Uterus (tissue), 2 donors: Measurements from ENCODE around the gene TMEM242.

ENCODE experiments used
- POLR2A ChIP-seq, 2 donors: fragments of 450-650 bp; IDR thresholded peaks; one replicate each; pipeline ENCODE4 v1.6.1; 2016; ENCODE audit warnings: antibody characterized with exemption in 2 of 2, mild to moderate bottlenecking in 1 of 2, moderate library complexity in 1 of 2
- TF ChIP-seq, protein P1 (sequence below), 4 experiments: fragments of 200-600 bp in 2 of 4; fragments of 450-650 bp in 2 of 4; sonication (generic) in 2 of 4; IDR thresholded peaks; one replicate each; pipeline ENCODE4 v1.5.1; 2016 to 2019; ENCODE audit warnings: antibody characterized with exemption in 4 of 4, mild to moderate bottlenecking in 2 of 4, moderate library complexity in 1 of 4

DNA sequence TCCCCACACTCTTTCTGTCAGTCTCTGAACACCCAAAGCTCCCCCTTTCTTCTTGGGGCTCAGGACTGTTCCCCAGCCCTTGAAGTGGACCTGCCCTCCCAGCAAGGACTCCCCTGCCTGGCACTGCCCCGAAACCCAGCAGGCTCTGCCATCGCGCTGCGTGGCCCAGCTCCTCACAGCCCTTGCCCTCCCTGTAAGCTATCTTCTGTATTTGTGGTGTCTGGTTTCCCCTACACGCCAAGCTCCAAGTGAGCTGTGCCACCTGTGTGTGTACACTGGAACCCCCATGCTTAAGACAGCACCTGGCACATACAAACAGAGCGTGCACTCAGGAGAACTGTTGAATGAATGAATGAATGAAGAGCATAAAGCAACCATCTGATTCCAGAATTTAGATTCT is 57.7 kb downstream of the TMEM242 start:
- TF ChIP-seq, protein P1, sequence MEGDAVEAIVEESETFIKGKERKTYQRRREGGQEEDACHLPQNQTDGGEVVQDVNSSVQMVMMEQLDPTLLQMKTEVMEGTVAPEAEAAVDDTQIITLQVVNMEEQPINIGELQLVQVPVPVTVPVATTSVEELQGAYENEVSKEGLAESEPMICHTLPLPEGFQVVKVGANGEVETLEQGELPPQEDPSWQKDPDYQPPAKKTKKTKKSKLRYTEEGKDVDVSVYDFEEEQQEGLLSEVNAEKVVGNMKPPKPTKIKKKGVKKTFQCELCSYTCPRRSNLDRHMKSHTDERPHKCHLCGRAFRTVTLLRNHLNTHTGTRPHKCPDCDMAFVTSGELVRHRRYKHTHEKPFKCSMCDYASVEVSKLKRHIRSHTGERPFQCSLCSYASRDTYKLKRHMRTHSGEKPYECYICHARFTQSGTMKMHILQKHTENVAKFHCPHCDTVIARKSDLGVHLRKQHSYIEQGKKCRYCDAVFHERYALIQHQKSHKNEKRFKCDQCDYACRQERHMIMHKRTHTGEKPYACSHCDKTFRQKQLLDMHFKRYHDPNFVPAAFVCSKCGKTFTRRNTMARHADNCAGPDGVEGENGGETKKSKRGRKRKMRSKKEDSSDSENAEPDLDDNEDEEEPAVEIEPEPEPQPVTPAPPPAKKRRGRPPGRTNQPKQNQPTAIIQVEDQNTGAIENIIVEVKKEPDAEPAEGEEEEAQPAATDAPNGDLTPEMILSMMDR (IDR thresholded peaks at IDR 0.05): no peak
- no peak for TF ChIP-seq POLR2A (IDR thresholded peaks at IDR 0.05)
